GM12864 (cell line): ENCODE measurements around the gene AMOT.

Source experiments
- DNase-seq: peaks from one replicate; pipeline ENCODE4 v3.0.0-alpha.2; 2011; ENCODE audit warnings: low read depth
- H3K4me3 ChIP-seq: 2 replicates; pipeline ENCODE4 v1.5.1; 2011; ENCODE audit warnings: mild to moderate bottlenecking, low read depth, low read length, control low read depth
- CTCF ChIP-seq: IDR thresholded peaks from 2 replicates; pipeline ENCODE4 v1.5.1; 2011; ENCODE audit warnings: low read depth, mild to moderate bottlenecking, moderate library complexity, low read length, control low read depth, inconsistent platforms; ENCODE audit errors: missing control alignments

AMOT gene

GRCh38 chrX:112789931-112790330 is 50.7 kb downstream of the AMOT start:
- no peak overlapping the region for H3K4me3 ChIP-seq
- TF ChIP-seq CTCF: no peak
- DNase-seq: no peak

- DNase-seq: no peak
- H3K4me3 ChIP-seq: no peak overlapping the region
- no peak for TF ChIP-seq CTCF
Observed at GRCh38 chrX:112786076-112786475, 54.6 kb downstream of the AMOT start.

GRCh38 chrX:112785344-112785743 is 55.3 kb downstream of the AMOT start:
- no peak for DNase-seq
- no peak overlapping the region for H3K4me3 ChIP-seq
- no peak for TF ChIP-seq CTCF

- H3K4me3 ChIP-seq: no peak overlapping the region
- TF ChIP-seq CTCF: no peak
- no peak for DNase-seq
Observed at GRCh38 chrX:112784692-112785091, 55.9 kb downstream of the AMOT start.

GRCh38 chrX:112779139-112779538 is 61.5 kb downstream of the AMOT start:
- DNase-seq: no peak
- H3K4me3 ChIP-seq: no peak overlapping the region
- TF ChIP-seq CTCF: no peak

- DNase-seq: no peak
- no peak for TF ChIP-seq CTCF
- no peak overlapping the region for H3K4me3 ChIP-seq
Observed at GRCh38 chrX:112774651-112775293, 65.9 kb downstream of the AMOT start.

- TF ChIP-seq CTCF: no peak
- H3K4me3 ChIP-seq: no peak overlapping the region
- no peak for DNase-seq
Observed at GRCh38 chrX:112774142-112774541, 66.5 kb downstream of the AMOT start.
